Thyroid gland (tissue), 4 donors: ENCODE data around the gene PRR14. TPM values are rescaled to one million over a fixed set of nuclear protein-coding genes. Genes with fewer than 3 reads are reported as not detected.

ENCODE experiments used
- DNase-seq, 2 donors: peaks; one replicate each; pipeline ENCODE4 v3.0.0-alpha.2; 2019
- H3K27ac ChIP-seq, 3 donors: fragments of 200-600 bp; sonication (generic); 1 replicate in 2 of 3; 2 replicates in 1 of 3; pipeline ENCODE4 v1.5.1; 2016 to 2019; ENCODE audit warnings: mild to moderate bottlenecking in 1 of 3, moderate library complexity in 1 of 3
- H3K27me3 ChIP-seq: fragments of 200-600 bp; sonication (generic); one replicate; pipeline ENCODE4 v1.5.1; 2019
- H3K36me3 ChIP-seq, 2 donors: fragments of 200-600 bp; sonication (generic); one replicate each; pipeline ENCODE4 v1.5.1; 2016 to 2019
- H3K4me1 ChIP-seq, 2 donors: fragments of 200-600 bp; sonication (generic); one replicate each; pipeline ENCODE4 v1.5.1; 2017 to 2019
- H3K4me3 ChIP-seq, 3 donors: fragments of 200-600 bp; sonication (generic); replicated peaks in 1 of 3; 1 replicate in 2 of 3; 2 replicates in 1 of 3; pipeline ENCODE4 v1.5.1; 2016; ENCODE audit warnings: mild to moderate bottlenecking in 1 of 3
- H3K9me3 ChIP-seq: fragments of 200-600 bp; sonication (generic); one replicate; pipeline ENCODE4 v1.5.1; 2017
- POLR2A ChIP-seq, 2 donors: fragments of 450-650 bp; IDR thresholded peaks; one replicate each; pipeline ENCODE4 v1.6.1; 2017; ENCODE audit warnings: antibody characterized with exemption in 2 of 2, mild to moderate bottlenecking in 2 of 2, moderate library complexity in 1 of 2
- WGBS, 2 donors: methylation state at CpG; one replicate each; pipeline ENCODE4 v1.1.5; 2017; 5-methylcytosine and 5-hydroxymethylcytosine counted together
- intact Hi-C: fragments of 100-400 bp; cut with DNase I; formaldehyde crosslinking; loops from one replicate; pipeline ENCODE4 v1.15.1; 2023
- total RNA-seq, 4 donors: library from RNA; depleted of rRNA; stranded (reverse); fragments of >200 nt; gene quantifications; one replicate each; pipeline ENCODE4 v1.2.3, GENCODE V29; 2016
- TF ChIP-seq, protein P1 (sequence below), 6 experiments: fragments of 200-600 bp in 3 of 6; fragments of 450-650 bp in 3 of 6; sonication (generic) in 3 of 6; IDR thresholded peaks; one replicate each; pipeline ENCODE4 v1.5.1; 2016 to 2019; ENCODE audit warnings: antibody characterized with exemption in 6 of 6, mild to moderate bottlenecking in 2 of 6, inconsistent platforms in 1 of 6, moderate library complexity in 1 of 6

Gene PRR14
- total RNA-seq, 4 donors from 2014 or later: 26.5 to 44.7 (median 34.7) TPM

DNA sequence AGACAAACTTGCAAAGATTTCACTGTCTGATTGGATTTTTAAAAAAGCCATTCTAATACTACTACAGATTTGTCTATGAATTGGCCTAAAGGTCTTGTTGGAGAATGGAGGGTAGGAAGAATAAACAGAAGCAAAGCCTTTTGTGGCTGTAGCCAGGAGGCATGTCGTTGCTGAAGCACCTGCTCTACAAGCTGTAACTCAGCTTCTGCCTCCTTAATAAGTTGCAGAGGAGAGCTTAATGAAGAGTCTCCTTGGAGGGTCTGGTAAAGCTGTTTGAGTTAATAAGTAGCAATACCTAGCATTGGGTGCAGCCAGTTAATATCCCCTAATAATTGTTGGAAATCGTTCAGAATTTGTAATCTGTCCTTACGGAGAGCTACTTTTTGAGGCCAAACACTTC lies 30.6 kb upstream of the PRR14 start:
- no peaks in the 10 kb centered on the region for H3K9me3 ChIP-seq
- intact Hi-C loops: no loop called here
- TF ChIP-seq POLR2A (IDR thresholded peaks at IDR 0.05): no peak
- TF ChIP-seq, protein P1, sequence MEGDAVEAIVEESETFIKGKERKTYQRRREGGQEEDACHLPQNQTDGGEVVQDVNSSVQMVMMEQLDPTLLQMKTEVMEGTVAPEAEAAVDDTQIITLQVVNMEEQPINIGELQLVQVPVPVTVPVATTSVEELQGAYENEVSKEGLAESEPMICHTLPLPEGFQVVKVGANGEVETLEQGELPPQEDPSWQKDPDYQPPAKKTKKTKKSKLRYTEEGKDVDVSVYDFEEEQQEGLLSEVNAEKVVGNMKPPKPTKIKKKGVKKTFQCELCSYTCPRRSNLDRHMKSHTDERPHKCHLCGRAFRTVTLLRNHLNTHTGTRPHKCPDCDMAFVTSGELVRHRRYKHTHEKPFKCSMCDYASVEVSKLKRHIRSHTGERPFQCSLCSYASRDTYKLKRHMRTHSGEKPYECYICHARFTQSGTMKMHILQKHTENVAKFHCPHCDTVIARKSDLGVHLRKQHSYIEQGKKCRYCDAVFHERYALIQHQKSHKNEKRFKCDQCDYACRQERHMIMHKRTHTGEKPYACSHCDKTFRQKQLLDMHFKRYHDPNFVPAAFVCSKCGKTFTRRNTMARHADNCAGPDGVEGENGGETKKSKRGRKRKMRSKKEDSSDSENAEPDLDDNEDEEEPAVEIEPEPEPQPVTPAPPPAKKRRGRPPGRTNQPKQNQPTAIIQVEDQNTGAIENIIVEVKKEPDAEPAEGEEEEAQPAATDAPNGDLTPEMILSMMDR (IDR thresholded peaks at IDR 0.05): no peak
- 41 to 54% methylated on average over 3 of the region's 3 CpGs for WGBS, 2 donors
- DNase-seq: no peak
- H3K36me3 ChIP-seq: no peaks in the 10 kb centered on the region
- no peaks in the 10 kb centered on the region for H3K4me1 ChIP-seq
- no peak overlapping the region for H3K4me3 ChIP-seq
- no peaks in the 10 kb centered on the region for H3K27me3 ChIP-seq
- H3K27ac ChIP-seq: no peak overlapping the region

DNA sequence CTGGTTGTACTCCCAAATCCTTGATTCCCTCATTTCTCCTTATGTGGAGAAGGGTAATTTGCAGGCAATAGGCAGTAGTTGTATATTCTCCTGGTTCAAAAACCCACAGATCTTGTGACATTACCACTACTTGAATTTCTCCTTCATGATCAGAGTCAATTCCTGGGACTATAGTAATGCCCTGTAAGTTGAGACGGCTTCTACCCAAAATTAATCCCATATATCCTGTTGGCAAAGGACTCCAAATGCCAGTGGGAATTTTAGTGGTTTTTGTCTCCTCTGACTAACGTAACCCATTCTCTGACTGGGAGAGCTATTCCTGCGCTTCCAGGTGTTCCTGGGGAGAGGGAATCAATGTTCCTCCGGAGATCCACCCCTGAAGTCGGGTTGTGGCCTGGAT lies 29.0 kb upstream of the PRR14 start:
- intact Hi-C loops: no loop called here
- no peak overlapping the region for H3K4me3 ChIP-seq
- H3K36me3 ChIP-seq: no peaks in the 10 kb centered on the region
- DNase-seq: no peak
- TF ChIP-seq, protein P1 (IDR thresholded peaks at IDR 0.05): no peak
- no peak for TF ChIP-seq POLR2A (IDR thresholded peaks at IDR 0.05)
- no peaks in the 10 kb centered on the region for H3K27me3 ChIP-seq
- 86 to 88% methylated on average over 2 to 5 of the region's 5 CpGs for WGBS, 2 donors
- no peaks in the 10 kb centered on the region for H3K4me1 ChIP-seq
- no peaks in the 10 kb centered on the region for H3K9me3 ChIP-seq
- no peak overlapping the region for H3K27ac ChIP-seq

- Histone ChIP-seq H3K27me3 (no peaks in the 10 kb centered on the region), H3K4me1 (no peaks in the 10 kb centered on the region), H3K4me3 (no peak overlapping the region), H3K9me3 (no peaks in the 10 kb centered on the region), H3K36me3 (no peaks in the 10 kb centered on the region), H3K27ac (no peak overlapping the region)
- no peak for DNase-seq
- WGBS, 2 donors: 67 to 69% methylated on average over 10 of the region's 10 CpGs
- TF ChIP-seq, protein P1 (IDR thresholded peaks at IDR 0.05): no peak
- TF ChIP-seq POLR2A (IDR thresholded peaks at IDR 0.05): no peak
- intact Hi-C loops: no loop called here
Measured at GRCh38 chr16:30622455-30623032, 28.2 kb upstream of the PRR14 start.

DNA sequence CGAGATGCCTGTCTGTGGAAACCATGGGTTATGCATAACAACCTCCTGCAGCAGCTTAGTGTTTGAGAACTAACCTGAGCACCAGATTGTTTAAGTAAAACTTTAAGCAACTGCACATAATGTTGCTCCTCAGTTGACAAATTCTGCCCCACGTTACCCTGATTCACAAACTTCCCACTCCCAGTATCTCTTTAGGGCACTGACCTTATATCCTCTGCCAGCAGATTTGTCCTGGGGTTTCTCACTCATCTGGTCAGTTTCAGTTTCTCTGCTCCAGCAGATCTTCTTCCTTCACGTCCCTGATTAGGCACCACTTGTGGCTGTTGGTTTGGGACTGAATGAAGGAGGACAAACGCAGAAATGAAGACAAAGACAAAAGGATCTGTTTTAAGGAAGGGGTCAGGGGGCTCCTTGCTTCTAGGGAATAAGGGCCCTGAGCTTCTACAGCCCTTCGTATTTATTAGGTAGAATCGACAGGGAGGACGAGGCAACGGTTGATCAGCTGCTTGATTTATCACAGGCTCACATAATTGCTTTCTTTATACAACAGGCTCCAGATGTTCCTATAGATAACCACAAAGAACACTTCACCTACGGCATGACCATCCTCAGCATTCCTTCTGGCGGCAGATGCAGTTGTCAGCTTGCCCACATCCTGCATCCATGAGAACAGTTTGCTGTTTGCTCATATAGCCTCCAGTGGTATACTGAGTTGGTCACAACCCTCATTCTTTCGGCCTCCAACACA lies 27.1 kb upstream of the PRR14 start:
- intact Hi-C loops: no loop called here
- Histone ChIP-seq H3K36me3 (no peaks in the 10 kb centered on the region), H3K4me3 (no peak overlapping the region), H3K27ac (no peak overlapping the region), H3K9me3 (no peaks in the 10 kb centered on the region), H3K4me1 (peaks cover 0 to 3% of the 10 kb centered on the region in 2 donors), H3K27me3 (no peaks in the 10 kb centered on the region)
- no peak for DNase-seq
- TF ChIP-seq, protein P1 (IDR thresholded peaks at IDR 0.05): no peak
- no peak for TF ChIP-seq POLR2A (IDR thresholded peaks at IDR 0.05)
- 79 to 83% methylated on average over 11 of the region's 11 CpGs for WGBS, 2 donors

GRCh38 chr16:30626236-30626635 lies 24.5 kb upstream of the PRR14 start:
- Histone ChIP-seq H3K9me3 (no peaks in the 10 kb centered on the region), H3K27ac (no peak overlapping the region), H3K4me3 (no peak overlapping the region), H3K4me1 (peaks cover 0 to 4% of the 10 kb centered on the region in 2 donors), H3K27me3 (no peaks in the 10 kb centered on the region), H3K36me3 (no peaks in the 10 kb centered on the region)
- no peak for DNase-seq
- 91 to 92% methylated on average over 9 of the region's 9 CpGs for WGBS, 2 donors
- intact Hi-C loops: no loop called here
- TF ChIP-seq POLR2A (IDR thresholded peaks at IDR 0.05): no peak
- TF ChIP-seq, protein P1 (IDR thresholded peaks at IDR 0.05): no peak
